HCT116 (cell line): ENCODE measurements around the gene SSH2. TPM values are rescaled to one million over a fixed set of nuclear protein-coding genes. Genes with fewer than 3 reads are reported as not detected.

Experiments
- ATAC-seq: fragments of 200-7000 bp; cut with Tn5 transposase; 2 replicates; pipeline ENCODE4 v1.9.1; 2020; ENCODE audit warnings: mild to moderate bottlenecking, moderate library complexity
- BruUV-seq: library from RNA; stranded (reverse); fragments of 400-500 nt; replicated peaks from 2 replicates; lab custom pipeline; 2021; lab: Mats Ljungman, UMichigan
- CTCF ChIA-PET: fragments of 300-600 bp; sonication (Branson Sonifier 250); formaldehyde crosslinking; loops from one replicate; lab custom pipeline; 2021; ENCODE audit warnings: antibody characterized with exemption; lab: Charles Lee
- POLR2A ChIA-PET: fragments of 300-600, 350-600 bp; sonication (Branson Sonifier 250); formaldehyde crosslinking; loops from one replicate; lab custom pipeline; 2021; ENCODE audit warnings: antibody characterized with exemption; lab: Charles Lee
- RAD21 ChIA-PET, 2 experiments: fragments of 300-600 bp; sonication (Branson Sonifier 250); formaldehyde crosslinking; loops; one replicate each; lab custom pipeline; 2023; ENCODE audit warnings: low total read pairs in 2 of 2; ENCODE audit not compliant: uncharacterized antibody in 2 of 2, unreplicated experiment in 2 of 2, low non-redundant PET in 1 of 2; lab: Charles Lee
- DNase-seq: peaks from one replicate; pipeline ENCODE4 v3.0.0-alpha.2; 2010; ENCODE audit warnings: low read depth, low spot score
- H2AFZ ChIP-seq: fragments of 200-600 bp; shearing (Covaris generic), sonication (generic); 2 replicates; pipeline ENCODE4 v1.6.1; 2017; ENCODE audit warnings: low read depth, mixed run types, mixed read lengths, antibody characterized with exemption, low read length; ENCODE audit not compliant: poor library complexity, severe bottlenecking
- H3K27ac ChIP-seq: 2 replicates; pipeline ENCODE4 v1.5.1; 2012; ENCODE audit warnings: low read depth, low read length
- H3K27me3 ChIP-seq: fragments of 200-600 bp; sonication (generic); 2 replicates; pipeline ENCODE4 v1.6.1; 2016; ENCODE audit warnings: mixed run types, low read length, mixed read lengths; ENCODE audit not compliant: insufficient read depth
- H3K36me3 ChIP-seq, 2 experiments: fragments of 200-500 bp in 1 of 2; fragments of 200-600 bp in 1 of 2; sonication (Bioruptor generic) in 1 of 2; sonication (generic) in 1 of 2; 2 replicates each; pipeline versions ENCODE4 v1.5.1 to v1.6.1; 2014 to 2016; ENCODE audit warnings: low read length in 2 of 2, inconsistent platforms in 1 of 2, mixed read lengths in 1 of 2, mixed run types in 1 of 2; ENCODE audit not compliant: insufficient read depth in 2 of 2, control insufficient read depth in 1 of 2
- H3K4me1 ChIP-seq, 2 experiments: fragments of 200-600 bp in 1 of 2; sonication (generic) in 1 of 2; 2 replicates each; pipeline versions ENCODE4 v1.5.1 to v1.6.1; 2012 to 2017; ENCODE audit warnings: low read length in 2 of 2, inconsistent platforms in 1 of 2, mild to moderate bottlenecking in 1 of 2, mixed read lengths in 1 of 2, mixed run types in 1 of 2, moderate library complexity in 1 of 2; ENCODE audit not compliant: insufficient read depth in 2 of 2, control insufficient read depth in 1 of 2
- H3K4me2 ChIP-seq: fragments of 200-600 bp; sonication (generic); 2 replicates; pipeline ENCODE4 v1.6.1; 2017; ENCODE audit warnings: mixed run types, low read length, mixed read lengths
- H3K4me3 ChIP-seq, 2 experiments: fragments of 200-600 bp in 1 of 2; sonication (generic) in 1 of 2; replicated peaks in 1 of 2; 2 replicates each; pipeline ENCODE4 v1.5.1; 2011 to 2016; ENCODE audit warnings: low read length in 2 of 2, control low read depth in 1 of 2, low read depth in 1 of 2, mild to moderate bottlenecking in 1 of 2, mixed read lengths in 1 of 2, mixed run types in 1 of 2
- H3K79me2 ChIP-seq: fragments of 200-600 bp; sonication (generic); 2 replicates; pipeline ENCODE4 v1.6.1; 2017; ENCODE audit warnings: mild to moderate bottlenecking, mixed run types, low read length, moderate library complexity, mixed read lengths; ENCODE audit not compliant: insufficient read depth
- H3K9ac ChIP-seq: fragments of 200-600 bp; sonication (generic); 2 replicates; pipeline ENCODE4 v1.6.1; 2016; ENCODE audit warnings: low read length, mixed read lengths
- H3K9me2 ChIP-seq: fragments of 200-600 bp; sonication (generic), shearing (Covaris generic); 2 replicates; pipeline ENCODE4 v1.6.1; 2017; ENCODE audit warnings: mixed run types, mild to moderate bottlenecking, moderate library complexity; ENCODE audit not compliant: insufficient read depth
- H3K9me3 ChIP-seq, 2 experiments: fragments of 200-500 bp in 1 of 2; fragments of 200-600 bp in 1 of 2; sonication (Bioruptor generic) in 1 of 2; sonication (generic) in 1 of 2; 2 replicates each; pipeline ENCODE4 v1.6.1; 2014 to 2017; ENCODE audit warnings: low read length in 2 of 2, mixed read lengths in 2 of 2, inconsistent platforms in 1 of 2, low read depth in 1 of 2, mild to moderate bottlenecking in 1 of 2, mixed run types in 1 of 2, moderate library complexity in 1 of 2; ENCODE audit not compliant: control insufficient read depth in 1 of 2, insufficient read depth in 1 of 2
- H4K20me1 ChIP-seq: fragments of 200-600 bp; sonication (generic), shearing (Covaris generic); 2 replicates; pipeline ENCODE4 v1.6.1; 2017; ENCODE audit warnings: mixed run types, mild to moderate bottlenecking, moderate library complexity; ENCODE audit not compliant: insufficient read depth
- ATF3 ChIP-seq: IDR thresholded peaks from 2 replicates; pipeline ENCODE4 v1.6.1; 2012
- CEBPB ChIP-seq: IDR thresholded peaks from 2 replicates; pipeline ENCODE4 v1.6.1; 2012; ENCODE audit warnings: low read depth
- ELF1 ChIP-seq: IDR thresholded peaks from 2 replicates; pipeline ENCODE4 v1.6.1; 2012; ENCODE audit warnings: low read depth, borderline replicate concordance
- EZH2phosphoT487 ChIP-seq: fragments of 200-600 bp; IDR thresholded peaks from 2 replicates; pipeline ENCODE4 v1.6.1; 2018; ENCODE audit warnings: antibody characterized with exemption, borderline replicate concordance
- FOSL1 ChIP-seq: IDR thresholded peaks from 2 replicates; pipeline ENCODE4 v1.6.1; 2012; ENCODE audit warnings: low read depth
- JUND ChIP-seq: IDR thresholded peaks from 2 replicates; pipeline ENCODE4 v1.6.1; 2012
- POLR2AphosphoS5 ChIP-seq: IDR thresholded peaks from 2 replicates; pipeline ENCODE4 v1.6.1; 2011; ENCODE audit warnings: mild to moderate bottlenecking, low read depth, low read length, moderate library complexity
- RAD21 ChIP-seq: IDR thresholded peaks from 2 replicates; pipeline ENCODE4 v1.6.1; 2012; ENCODE audit warnings: low read depth, mild to moderate bottlenecking
- SIN3A ChIP-seq: IDR thresholded peaks from 2 replicates; pipeline ENCODE4 v1.6.1; 2012; ENCODE audit warnings: low read depth
- SP1 ChIP-seq: IDR thresholded peaks from 2 replicates; pipeline ENCODE4 v1.6.1; 2012; ENCODE audit warnings: low read depth
- YY1 ChIP-seq: IDR thresholded peaks from 2 replicates; pipeline ENCODE4 v1.6.1; 2011; ENCODE audit warnings: low read length, low read depth, moderate library complexity, mild to moderate bottlenecking; ENCODE audit not compliant: insufficient replicate concordance; ENCODE audit errors: extremely low read depth
- ZFX ChIP-seq: fragments of 450-650 bp; IDR thresholded peaks from 2 replicates; pipeline ENCODE4 v1.6.1; 2017
- intact Hi-C: fragments of 100-400 bp; cut with micrococcal nuclease; formaldehyde crosslinking; loops from 2 replicates; pipeline ENCODE4 v1.10.0; 2022
- total RNA-seq: library from RNA; stranded (reverse); gene quantifications from one replicate; pipeline ENCODE4 v1.2.1, GENCODE V29; 2021; ENCODE audit not compliant: unreplicated experiment
- TF ChIP-seq, protein P1 (sequence below): IDR thresholded peaks from 2 replicates; pipeline ENCODE4 v1.6.1; 2012

SSH2 gene
- total RNA-seq, 1 experiment from 2014 or later: 17.0 TPM

- no peak for TF ChIP-seq ATF3
- no peak for TF ChIP-seq FOSL1
- no peak for TF ChIP-seq SP1
- TF ChIP-seq RAD21: no peak
- no peak for TF ChIP-seq ZFX
- TF ChIP-seq CEBPB: no peak
Measured at GRCh38 chr17:29747660-29748059, 182.4 kb downstream of the SSH2 start (continued).

DNA sequence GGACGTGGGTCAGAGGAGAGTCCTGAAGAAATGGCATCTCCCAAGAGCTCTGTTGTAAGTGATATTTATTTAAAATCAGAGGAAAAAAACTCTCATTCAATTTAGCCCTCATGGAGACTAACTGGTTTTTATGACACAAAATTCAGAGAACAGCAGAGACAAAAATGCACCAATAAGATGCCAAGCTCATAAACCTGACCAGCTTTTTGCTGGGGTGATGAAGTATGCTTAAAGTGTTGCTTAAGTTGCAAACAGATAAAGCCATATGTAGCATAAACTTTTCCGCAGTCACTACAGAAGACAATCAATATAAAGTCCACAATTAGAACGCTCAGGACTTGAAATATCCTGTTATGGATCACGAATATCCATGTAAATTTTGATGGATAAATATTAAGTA lies 183.4 kb downstream of the SSH2 start:
- CTCF ChIA-PET: interaction anchor here (2.6 kb wide), 1 partner anchor 33 kb away, joined by 9 read pairs; no protein-coding TSS in a partner anchor
- intact Hi-C loops: loop anchor here (10.0 kb wide), 1 partner anchor 62 kb away; no protein-coding TSS in a partner anchor
- H3K4me1 ChIP-seq: no peaks in the 10 kb centered on the region
- H3K4me2 ChIP-seq: no peak overlapping the region
- no peaks in the 10 kb centered on the region for H4K20me1 ChIP-seq
- ATAC-seq: no peak
- no peak for DNase-seq
- no TSS peak for BruUV-seq
- H3K27ac ChIP-seq: no peak overlapping the region
- H3K9me3 ChIP-seq: no peaks in the 10 kb centered on the region
- no peaks in the 10 kb centered on the region for H3K9me2 ChIP-seq
- no peak overlapping the region for H2AFZ ChIP-seq
- H3K36me3 ChIP-seq: no peaks in the 10 kb centered on the region
- H3K27me3 ChIP-seq: no peaks in the 10 kb centered on the region
- H3K4me3 ChIP-seq: no peak overlapping the region
- H3K79me2 ChIP-seq: no peaks in the 10 kb centered on the region
- no peak overlapping the region for H3K9ac ChIP-seq
- RAD21 ChIA-PET: no interaction called here
- POLR2A ChIA-PET: no interaction called here
- TF ChIP-seq EZH2phosphoT487 (no peak), ATF3 (no peak), YY1 (no peak), SIN3A (no peak), JUND (no peak), ELF1 (no peak), CEBPB (no peak), POLR2AphosphoS5 (no peak)
- TF ChIP-seq, protein P1, sequence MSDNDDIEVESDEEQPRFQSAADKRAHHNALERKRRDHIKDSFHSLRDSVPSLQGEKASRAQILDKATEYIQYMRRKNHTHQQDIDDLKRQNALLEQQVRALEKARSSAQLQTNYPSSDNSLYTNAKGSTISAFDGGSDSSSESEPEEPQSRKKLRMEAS: no peak
